ENCODE data around the gene PRPH.

The PRPH gene

GRCh38 chr12:49336645-49337584 is 42.0 kb downstream of the PRPH start, which contains the start of gene C1QL4:
C1QL4 (minus strand) TSS chr12:49337188; CDS start chr12:49336477, 711 bp downstream.
- H3K4me3 ChIP-seq (ENCODE audit: low read length) = peak within 1 kb of the TSS; percentile 63
- no peaks in the 10 kb centered on the region for H3K9me3 ChIP-seq (ENCODE audit: control insufficient read depth, low read length)
- H3K4me1 ChIP-seq (ENCODE audit: control insufficient read depth, insufficient read depth, low read length) = no peaks in the 10 kb centered on the region
- peak; percentile 94 for DNase-seq (ENCODE audit: low read depth)
- H3K36me3 ChIP-seq (ENCODE audit: control insufficient read depth, insufficient read depth, low read length, severe bottlenecking) = no peaks in the 10 kb centered on the region
- H3K27me3 ChIP-seq (replicated peaks; ENCODE audit: control insufficient read depth, insufficient read depth, low read length) = peaks cover 72% of the 10 kb centered on the region
- H3K9ac ChIP-seq (ENCODE audit: low read length) = no peak within 1 kb of the TSS

- H3K36me3 ChIP-seq (ENCODE audit: control insufficient read depth, insufficient read depth, low read length, severe bottlenecking) = no peaks in the 10 kb centered on the region
- peaks cover 4% of the 10 kb centered on the region for H3K4me1 ChIP-seq (ENCODE audit: control insufficient read depth, insufficient read depth, low read length)
- no peaks in the 10 kb centered on the region for H3K9me3 ChIP-seq (ENCODE audit: control insufficient read depth, low read length)
- no peak overlapping the region for H3K9ac ChIP-seq (ENCODE audit: low read length)
- H3K4me3 ChIP-seq (ENCODE audit: low read length) = no peak overlapping the region
- peaks cover 85% of the 10 kb centered on the region for H3K27me3 ChIP-seq (replicated peaks; ENCODE audit: control insufficient read depth, insufficient read depth, low read length)
- no peak for DNase-seq (ENCODE audit: low read depth)
These were observed 44.0 kb downstream of the PRPH start for GRCh38 chr12:49338830-49339463.

- no peaks in the 10 kb centered on the region for H3K9me3 ChIP-seq (ENCODE audit: control insufficient read depth, low read length)
- no peak overlapping the region for H3K4me3 ChIP-seq (ENCODE audit: low read length)
- no peak overlapping the region for H3K9ac ChIP-seq (ENCODE audit: low read length)
- no peaks in the 10 kb centered on the region for H3K36me3 ChIP-seq (ENCODE audit: control insufficient read depth, insufficient read depth, low read length, severe bottlenecking)
- peaks cover 85% of the 10 kb centered on the region for H3K27me3 ChIP-seq (replicated peaks; ENCODE audit: control insufficient read depth, insufficient read depth, low read length)
- H3K4me1 ChIP-seq (ENCODE audit: control insufficient read depth, insufficient read depth, low read length) = peaks cover 4% of the 10 kb centered on the region
- no peak for DNase-seq (ENCODE audit: low read depth)
These were observed 44.5 kb downstream of the PRPH start for GRCh38 chr12:49339464-49339861.

GRCh38 chr12:49340095-49340870 is 45.3 kb downstream of the PRPH start:
- H3K9me3 ChIP-seq (ENCODE audit: control insufficient read depth, low read length) = no peaks in the 10 kb centered on the region
- H3K9ac ChIP-seq (ENCODE audit: low read length) = no peak overlapping the region
- H3K4me3 ChIP-seq (ENCODE audit: low read length) = no peak overlapping the region
- no peak for DNase-seq (ENCODE audit: low read depth)
- H3K4me1 ChIP-seq (ENCODE audit: control insufficient read depth, insufficient read depth, low read length) = peaks cover 4% of the 10 kb centered on the region
- peaks cover 77% of the 10 kb centered on the region for H3K27me3 ChIP-seq (replicated peaks; ENCODE audit: control insufficient read depth, insufficient read depth, low read length)
- H3K36me3 ChIP-seq (ENCODE audit: control insufficient read depth, insufficient read depth, low read length, severe bottlenecking) = no peaks in the 10 kb centered on the region

- no peaks in the 10 kb centered on the region for H3K36me3 ChIP-seq (ENCODE audit: control insufficient read depth, insufficient read depth, low read length, severe bottlenecking)
- H3K27me3 ChIP-seq (replicated peaks; ENCODE audit: control insufficient read depth, insufficient read depth, low read length) = peaks cover 68% of the 10 kb centered on the region
- no peak for DNase-seq (ENCODE audit: low read depth)
- H3K4me3 ChIP-seq (ENCODE audit: low read length) = no peak overlapping the region
- H3K9ac ChIP-seq (ENCODE audit: low read length) = no peak overlapping the region
- H3K9me3 ChIP-seq (ENCODE audit: control insufficient read depth, low read length) = no peaks in the 10 kb centered on the region
- peaks cover 10% of the 10 kb centered on the region for H3K4me1 ChIP-seq (ENCODE audit: control insufficient read depth, insufficient read depth, low read length)
These were observed 46.2 kb downstream of the PRPH start for GRCh38 chr12:49340971-49341776.

- Histone ChIP-seq H3K27me3 (replicated peaks; ENCODE audit: control insufficient read depth, insufficient read depth, low read length) (peaks cover 67% of the 10 kb centered on the region), H3K36me3 (ENCODE audit: control insufficient read depth, insufficient read depth, low read length, severe bottlenecking) (no peaks in the 10 kb centered on the region), H3K9me3 (ENCODE audit: control insufficient read depth, low read length) (no peaks in the 10 kb centered on the region), H3K4me1 (ENCODE audit: control insufficient read depth, insufficient read depth, low read length) (peaks cover 14% of the 10 kb centered on the region), H3K4me3 (ENCODE audit: low read length) (no peak overlapping the region), H3K9ac (ENCODE audit: low read length) (no peak overlapping the region)
- DNase-seq (ENCODE audit: low read depth) = no peak
These were observed 46.8 kb downstream of the PRPH start for GRCh38 chr12:49341777-49342065.

GRCh38 chr12:49342066-49342913 is 47.3 kb downstream of the PRPH start:
- Histone ChIP-seq H3K27me3 (replicated peaks; ENCODE audit: control insufficient read depth, insufficient read depth, low read length) (peaks cover 69% of the 10 kb centered on the region), H3K9me3 (ENCODE audit: control insufficient read depth, low read length) (no peaks in the 10 kb centered on the region), H3K36me3 (ENCODE audit: control insufficient read depth, insufficient read depth, low read length, severe bottlenecking) (no peaks in the 10 kb centered on the region), H3K4me3 (ENCODE audit: low read length) (peak overlapping the region; percentile 37), H3K4me1 (ENCODE audit: control insufficient read depth, insufficient read depth, low read length) (peaks cover 19% of the 10 kb centered on the region), H3K9ac (ENCODE audit: low read length) (no peak overlapping the region)
- DNase-seq (ENCODE audit: low read depth) = peak; percentile 88

GRCh38 chr12:49342914-49343731 is 48.2 kb downstream of the PRPH start:
- Histone ChIP-seq H3K9me3 (ENCODE audit: control insufficient read depth, low read length) (no peaks in the 10 kb centered on the region), H3K4me3 (ENCODE audit: low read length) (peak overlapping the region; percentile 37), H3K4me1 (ENCODE audit: control insufficient read depth, insufficient read depth, low read length) (peaks cover 27% of the 10 kb centered on the region)

GRCh38 chr12:49344486-49345050 is 49.6 kb downstream of the PRPH start:
- DNase-seq (ENCODE audit: low read depth) = no peak
- Histone ChIP-seq H3K4me3 (ENCODE audit: low read length) (no peak overlapping the region), H3K4me1 (ENCODE audit: control insufficient read depth, insufficient read depth, low read length) (peaks cover 27% of the 10 kb centered on the region), H3K27me3 (replicated peaks; ENCODE audit: control insufficient read depth, insufficient read depth, low read length) (peaks cover 55% of the 10 kb centered on the region), H3K36me3 (ENCODE audit: control insufficient read depth, insufficient read depth, low read length, severe bottlenecking) (no peaks in the 10 kb centered on the region), H3K9me3 (ENCODE audit: control insufficient read depth, low read length) (no peaks in the 10 kb centered on the region), H3K9ac (ENCODE audit: low read length) (no peak overlapping the region)

More at GRCh38 chr12:49342914-49343731, 48.2 kb downstream of the PRPH start:
- Histone ChIP-seq H3K9ac (ENCODE audit: low read length) (no peak overlapping the region), H3K27me3 (replicated peaks; ENCODE audit: control insufficient read depth, insufficient read depth, low read length) (peaks cover 63% of the 10 kb centered on the region), H3K36me3 (ENCODE audit: control insufficient read depth, insufficient read depth, low read length, severe bottlenecking) (no peaks in the 10 kb centered on the region)
- peak; percentile 32 for DNase-seq (ENCODE audit: low read depth)
